ENCODE results near the gene SDC4. TPM values are rescaled to one million over a fixed set of nuclear protein-coding genes. Genes with fewer than 3 reads are reported as not detected.

The SDC4 gene
- total RNA-seq, 1 donor from 2014 or later = 26.9 TPM

DNA sequence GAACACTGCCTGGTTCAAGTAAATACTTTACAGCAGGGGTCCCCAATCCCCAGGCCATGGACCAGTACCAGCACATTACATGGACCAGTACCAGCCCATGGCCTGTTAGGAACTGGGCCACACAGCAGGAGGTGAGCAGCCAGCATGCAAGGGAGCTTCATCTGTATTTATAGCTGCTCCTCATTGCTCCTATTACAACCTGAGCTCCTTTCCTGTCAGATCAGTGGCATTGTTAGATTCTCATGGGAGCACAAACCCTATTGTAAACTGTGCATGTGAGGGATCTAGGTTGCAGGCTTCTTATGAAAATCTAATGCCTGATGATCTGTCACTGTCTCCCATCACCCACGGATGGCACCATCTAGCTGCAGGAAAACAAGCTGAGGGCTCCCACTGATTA, 53.6 kb downstream of the SDC4 start:
- DNase-seq = no peak

DNA sequence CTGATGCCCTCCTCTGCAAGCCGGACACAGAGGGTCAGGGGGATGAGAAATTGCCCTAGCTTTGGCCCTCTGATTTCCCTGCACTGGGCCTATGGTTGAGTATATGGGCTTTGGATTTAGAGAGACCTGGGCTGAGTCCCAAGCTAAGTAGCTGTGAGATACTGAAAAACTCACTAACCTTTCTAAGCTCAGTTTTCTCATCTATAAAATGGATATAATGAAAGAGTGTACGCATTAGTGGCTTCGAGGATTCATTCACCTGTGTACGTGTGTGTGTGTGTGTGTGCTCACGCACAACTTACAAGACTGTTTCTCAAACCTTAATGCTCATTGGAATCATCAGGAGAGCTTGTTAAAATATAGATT, 54.2 kb downstream of the SDC4 start:
- no peak for DNase-seq

DNA sequence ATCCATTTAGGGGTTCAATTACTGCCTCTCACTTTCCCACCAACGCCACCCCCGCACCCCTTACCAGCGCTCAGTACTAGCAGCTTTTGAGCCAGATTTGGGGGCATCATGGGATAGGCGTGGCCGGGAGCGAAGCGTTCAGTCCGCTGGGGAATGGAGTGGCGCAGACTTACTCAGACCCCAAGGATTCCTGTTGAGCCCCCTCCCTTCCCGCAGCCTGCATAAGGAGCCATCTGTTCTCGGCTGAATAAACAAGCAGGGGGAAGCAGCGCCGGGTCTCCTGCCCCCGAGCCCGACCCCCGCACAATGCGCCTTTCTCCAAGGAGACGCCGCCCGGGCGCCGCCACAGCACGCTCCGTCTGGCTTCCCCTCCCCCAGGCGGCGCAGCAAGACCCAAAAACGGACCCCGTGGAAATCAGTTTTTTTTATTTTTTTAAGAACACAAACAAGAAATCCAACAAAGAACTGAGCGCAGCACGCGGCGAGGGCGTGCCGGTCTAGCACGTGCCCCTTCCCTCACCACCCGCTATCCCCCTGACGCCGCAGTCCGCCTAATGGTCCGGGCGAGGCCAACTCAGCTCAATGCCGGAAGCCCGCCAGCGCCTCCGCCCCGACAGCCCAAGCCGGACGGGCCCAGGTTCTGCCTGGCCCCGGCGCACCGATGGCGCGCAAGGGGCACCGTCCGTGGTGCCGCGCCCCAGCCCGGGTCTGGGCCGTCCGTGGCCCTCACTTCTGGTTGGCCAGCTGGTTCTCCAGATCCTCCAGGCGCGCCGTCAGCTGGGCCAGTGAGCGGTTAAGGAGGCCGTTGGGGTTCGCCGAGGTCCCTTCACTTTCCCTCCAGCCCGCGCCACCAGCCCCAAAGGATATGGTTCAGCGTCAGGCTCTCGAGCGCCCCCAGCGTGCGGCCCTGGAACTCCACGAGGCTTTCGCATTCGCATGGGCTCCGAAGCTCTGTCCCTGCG, 54.9 kb downstream of the SDC4 start:
- peak; percentile 84 for DNase-seq

DNA sequence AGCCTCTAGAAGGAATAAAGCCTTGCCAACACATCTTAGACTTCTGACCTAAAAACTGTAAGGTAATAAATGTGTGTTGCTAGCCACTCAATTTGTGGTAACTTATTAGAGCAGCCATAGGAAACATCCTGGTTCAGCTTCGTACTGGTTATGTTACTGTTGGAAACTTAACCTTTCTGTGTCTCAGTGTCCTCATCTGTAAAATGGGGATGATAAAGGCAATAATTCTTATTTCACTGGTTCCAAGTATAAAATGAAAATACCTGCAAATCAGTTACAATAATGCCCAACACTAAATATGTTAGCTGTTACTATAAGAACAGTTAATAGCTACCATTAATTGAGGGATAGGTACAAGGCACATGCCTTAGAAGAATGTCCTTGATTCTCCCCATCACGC, 55.9 kb downstream of the SDC4 start:
- DNase-seq = no peak

DNA sequence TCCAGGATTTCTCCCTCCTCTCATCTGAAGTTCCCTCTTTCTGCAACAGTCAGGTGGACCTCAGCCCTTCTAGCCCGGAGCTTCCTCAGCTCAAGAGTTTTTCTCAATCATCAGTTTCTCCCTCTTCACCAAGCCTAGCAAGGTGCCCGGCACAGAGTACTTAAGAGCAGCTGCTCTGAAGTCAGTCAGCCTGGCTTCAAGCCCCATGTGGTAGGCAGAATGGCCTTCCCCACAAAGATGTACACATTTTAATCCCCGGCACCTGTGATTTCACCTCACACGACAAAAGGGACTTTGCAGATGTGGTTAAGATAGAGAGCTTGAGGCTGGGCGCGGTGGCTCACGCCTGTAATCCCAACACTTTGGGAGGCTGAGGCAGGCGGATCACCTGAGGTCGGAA, 56.7 kb downstream of the SDC4 start:
- DNase-seq = no peak

DNA sequence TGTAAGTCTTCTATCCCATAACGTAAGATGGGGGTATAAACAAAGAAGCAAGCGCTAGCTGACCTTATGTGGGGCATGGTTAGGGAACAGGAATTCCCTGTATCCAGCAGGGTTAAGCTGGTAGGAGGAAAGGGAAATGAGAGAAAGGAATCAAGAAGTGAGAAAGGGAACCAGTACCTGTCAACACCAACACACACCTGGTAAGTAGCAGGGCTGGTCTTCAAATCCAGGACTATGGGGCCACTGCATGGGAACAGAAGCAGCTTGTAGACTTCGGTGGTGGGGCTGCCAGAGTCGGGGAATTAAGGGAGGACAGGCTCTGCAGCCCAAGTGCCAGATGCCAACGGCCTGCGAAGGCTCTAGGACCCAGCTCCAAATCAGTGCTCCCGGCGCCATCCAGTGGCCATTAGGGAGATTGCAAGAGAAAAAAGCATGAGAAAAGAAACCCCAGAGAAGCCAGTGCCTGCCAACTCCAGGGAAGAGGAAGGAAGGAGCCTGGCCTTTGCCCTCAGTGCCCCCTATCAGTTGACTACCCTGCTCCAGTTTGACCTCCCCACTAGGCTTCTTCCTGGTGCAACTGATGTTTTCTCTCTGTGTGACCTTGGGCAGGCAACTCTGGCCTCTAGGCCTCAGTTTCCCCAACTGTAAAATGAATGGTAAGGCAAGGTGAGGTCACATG, 57.4 kb downstream of the SDC4 start:
- DNase-seq = peak; percentile 92

DNA sequence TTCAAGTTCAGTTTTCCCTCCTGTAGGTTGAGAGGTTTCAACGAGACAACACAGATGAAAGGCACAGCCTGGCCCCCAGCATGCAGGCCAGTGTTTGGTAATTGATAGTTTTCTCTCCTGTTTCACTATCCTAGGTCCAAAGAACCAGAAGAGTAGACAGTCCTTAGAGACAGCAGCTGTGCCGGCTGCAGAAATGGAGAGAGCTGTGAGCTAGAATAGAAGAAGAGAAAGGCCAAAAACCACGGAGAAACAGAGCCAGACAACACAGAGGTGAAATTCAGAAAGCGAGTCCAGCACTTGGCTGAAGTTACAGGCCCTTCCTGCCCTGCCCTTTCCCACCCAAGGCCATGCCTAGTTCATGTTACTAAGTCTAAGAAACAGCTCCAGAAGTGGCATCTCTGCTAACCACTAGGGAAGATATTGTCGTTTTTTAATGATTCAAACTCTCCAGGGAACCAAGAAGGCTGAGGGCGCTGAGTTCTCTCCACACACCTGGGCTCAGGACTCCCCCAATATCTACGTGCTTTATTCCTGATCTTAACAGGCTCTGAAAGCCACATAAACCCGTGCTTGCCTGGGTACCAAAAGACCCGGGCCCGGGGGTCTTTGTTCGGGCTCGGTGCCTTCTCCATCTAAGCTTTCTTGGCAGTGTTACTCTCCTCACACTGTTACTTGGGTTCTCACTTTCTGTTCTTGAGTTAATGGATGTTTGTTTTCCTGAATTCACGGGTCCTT, 58.1 kb downstream of the SDC4 start:
- DNase-seq = no peak

DNA sequence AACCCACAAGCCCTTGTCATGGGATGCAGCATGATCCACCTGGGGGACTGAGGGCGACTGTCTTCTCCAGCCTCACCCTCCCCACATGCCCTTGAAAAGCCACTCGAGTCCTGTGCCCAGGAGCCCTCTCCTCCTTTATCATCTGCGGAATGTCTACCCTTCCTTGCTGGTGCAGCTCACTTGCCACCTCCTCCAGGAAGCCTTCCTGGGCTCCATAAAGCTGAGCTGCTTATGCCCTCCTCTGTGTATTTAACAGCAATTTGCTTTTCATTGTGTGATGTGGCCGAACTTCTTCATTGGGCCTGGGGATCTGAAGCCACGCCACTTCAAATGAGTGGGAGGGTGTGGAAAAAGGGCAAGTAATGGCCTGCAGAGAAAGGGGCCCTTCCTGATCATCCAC, 59.4 kb downstream of the SDC4 start:
- DNase-seq = no peak

DNA sequence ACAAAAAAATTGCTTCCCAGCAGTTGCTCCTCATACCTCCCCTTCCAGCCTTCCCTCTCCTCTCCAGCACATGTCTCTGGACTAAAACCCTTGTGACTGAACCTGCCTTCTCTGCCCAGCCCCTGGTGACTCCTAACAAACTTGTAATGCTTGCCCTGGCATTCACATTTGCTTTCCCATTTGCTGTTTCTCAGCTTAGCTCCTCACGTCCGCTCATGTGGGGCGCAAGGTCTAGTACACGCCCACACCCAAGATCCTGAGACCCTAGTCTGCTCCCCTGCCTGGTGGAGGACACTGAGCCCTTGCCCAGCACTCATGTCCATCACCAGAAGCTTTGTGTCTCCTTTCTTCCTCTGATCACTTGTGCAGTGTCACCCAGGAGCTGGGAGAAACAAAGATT, 59.8 kb downstream of the SDC4 start:
- no peak for DNase-seq

DNA sequence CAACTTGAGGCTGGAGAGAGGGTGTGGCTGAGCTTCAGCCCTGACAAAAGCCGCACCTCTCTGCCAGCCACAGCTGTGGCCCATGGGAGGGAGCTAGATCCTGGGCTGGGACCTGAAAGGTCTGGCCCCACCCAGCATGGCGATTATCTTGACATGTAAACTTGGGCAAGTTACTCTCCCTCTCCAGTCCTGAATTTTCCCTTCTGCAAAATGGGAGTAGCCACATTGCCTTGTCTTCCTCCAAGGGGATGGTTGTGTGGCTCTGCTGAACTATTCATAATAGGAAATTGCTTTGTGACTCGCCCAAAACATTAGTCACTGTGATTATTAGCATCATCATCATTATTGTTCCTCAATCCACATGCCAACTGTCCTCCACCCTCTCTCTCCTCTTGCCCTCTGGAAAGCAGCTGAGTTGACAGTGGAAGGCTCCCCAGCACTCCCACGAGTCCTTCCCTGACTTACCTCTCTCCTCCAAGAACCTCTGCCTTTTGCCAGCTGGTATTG, 64.6 kb downstream of the SDC4 start:
- no peak for DNase-seq

DNA sequence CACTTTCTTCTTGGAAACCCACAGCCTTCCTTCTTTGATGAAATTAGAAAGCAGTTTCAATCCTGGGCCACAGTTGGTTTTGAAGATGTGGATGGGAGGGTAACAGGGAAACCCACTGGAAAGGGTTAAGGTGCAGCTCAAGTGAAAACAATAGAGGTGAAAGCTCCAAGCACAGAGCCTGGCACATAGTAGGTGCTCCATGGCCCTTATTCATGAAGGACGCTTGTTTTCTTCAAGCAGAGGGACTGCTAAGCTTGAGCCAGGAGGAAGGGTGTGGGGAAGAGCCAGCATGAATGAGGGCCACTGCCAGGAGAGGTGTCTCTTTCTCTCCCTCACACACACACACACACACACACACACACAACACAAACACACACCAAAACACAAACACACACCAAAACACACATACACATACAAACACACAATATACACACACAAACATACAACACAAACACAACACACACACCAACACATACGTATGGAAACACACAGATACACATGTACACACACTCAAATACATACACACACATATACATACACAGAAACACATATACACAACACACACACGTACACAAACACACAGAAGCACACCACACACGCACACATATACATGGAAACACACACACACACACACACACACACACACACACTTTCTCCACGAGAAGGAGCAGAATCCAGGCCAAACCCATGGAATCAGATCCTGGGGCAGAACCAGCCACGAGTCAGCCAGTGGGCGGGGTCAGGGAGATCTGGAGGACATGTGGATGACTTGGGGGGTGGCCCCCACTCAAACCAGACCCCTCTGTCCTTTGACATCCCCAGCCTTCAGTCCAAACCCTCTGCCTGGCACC, 65.3 kb downstream of the SDC4 start:
- DNase-seq = no peak

DNA sequence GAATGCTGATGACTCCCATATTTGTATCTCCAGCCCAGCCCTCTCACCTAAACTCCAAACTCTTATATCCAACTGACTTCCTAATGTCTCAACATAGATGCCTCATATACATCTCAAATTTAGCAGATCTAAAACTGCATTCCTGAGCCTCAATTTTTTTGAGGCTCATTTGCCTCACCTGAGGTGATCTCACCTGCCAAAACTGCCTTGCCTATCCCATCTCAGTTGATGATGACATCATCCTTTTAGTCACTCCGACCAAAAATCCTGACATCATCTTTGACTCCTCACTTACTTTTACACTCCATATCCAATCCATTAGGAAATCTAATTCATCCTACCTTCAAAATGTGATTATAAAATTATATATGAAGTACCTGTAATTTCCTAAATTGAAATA, 68.2 kb downstream of the SDC4 start:
- no peak for DNase-seq

DNA sequence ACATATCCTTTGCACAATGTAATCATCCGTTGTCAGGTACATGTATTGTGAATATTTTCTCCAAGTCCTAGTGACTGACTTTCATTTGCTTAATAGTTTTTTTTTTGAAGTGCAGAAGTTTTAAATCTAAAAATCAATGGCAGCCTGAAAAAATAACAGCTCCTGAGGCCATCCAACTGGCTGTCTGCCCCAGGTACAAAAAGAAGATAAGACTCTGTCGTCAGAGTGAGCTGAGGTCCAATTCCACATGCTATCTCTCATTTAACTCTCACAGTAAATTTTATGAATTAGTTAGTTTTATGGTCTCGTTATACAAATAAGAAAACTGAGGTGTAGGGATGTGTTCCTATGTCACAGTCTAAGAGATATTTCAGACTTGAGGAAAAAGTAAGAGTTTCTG, 72.9 kb downstream of the SDC4 start:
- DNase-seq = no peak

Other genes with a start within 250 kb of the SDC4 start
- gene KCNS1, start 247.3 kb downstream of the SDC4 start, total RNA-seq = 1.1 TPM
- gene WFDC5, start 233.2 kb downstream of the SDC4 start, total RNA-seq = not detected
- gene WFDC12, start 224.0 kb downstream of the SDC4 start, total RNA-seq = not detected
- gene PI3, start 173.5 kb downstream of the SDC4 start, total RNA-seq = not detected
- not detected for gene SEMG1, start 141.4 kb downstream of the SDC4 start, total RNA-seq
- not detected for gene SEMG2, start 127.1 kb downstream of the SDC4 start, total RNA-seq
- 181 TPM for gene SLPI, start 93.9 kb downstream of the SDC4 start, total RNA-seq
- not detected for gene RBPJL, start 41.6 kb downstream of the SDC4 start, total RNA-seq
- gene MATN4, start 40.1 kb downstream of the SDC4 start, total RNA-seq = 1.1 TPM
- 20.0 TPM for gene SYS1, start 14.7 kb upstream of the SDC4 start, total RNA-seq
- gene TP53TG5, start 29.9 kb upstream of the SDC4 start, total RNA-seq = not detected
- 23.4 TPM for gene DBNDD2, start 59.9 kb upstream of the SDC4 start, total RNA-seq
- gene PIGT, start 67.7 kb upstream of the SDC4 start, total RNA-seq = 27.4 TPM
- 16.6 TPM for gene WFDC2, start 121.3 kb upstream of the SDC4 start, total RNA-seq
- gene SPINT3, start 167.2 kb upstream of the SDC4 start, total RNA-seq = not detected
- not detected for gene WFDC6, start 191.1 kb upstream of the SDC4 start, total RNA-seq
- not detected for gene EPPIN, start 199.0 kb upstream of the SDC4 start, total RNA-seq
- gene WFDC8, start 230.9 kb upstream of the SDC4 start, total RNA-seq = not detected